Measurements from ENCODE around the gene HMGB1.

HMGB1 gene

GRCh38 chr13:30480292-30480950, 14.7 kb upstream of the HMGB1 start:
- TF ChIP-seq GATA2 (IDR thresholded peaks at IDR 0.05; ENCODE audit: low read depth, low read length), result no peak
- TF ChIP-seq GATA3 (IDR thresholded peaks at IDR 0.05; ENCODE audit: low read depth, low read length), result no peak

- TF ChIP-seq GATA2 (IDR thresholded peaks at IDR 0.05; ENCODE audit: low read depth, low read length) (no peak), GATA3 (IDR thresholded peaks at IDR 0.05; ENCODE audit: low read depth, low read length) (no peak)
These were observed 14.1 kb upstream of the HMGB1 start for GRCh38 chr13:30479883-30480219.

GRCh38 chr13:30479154-30479882, 13.6 kb upstream of the HMGB1 start:
- no peak for TF ChIP-seq GATA3 (IDR thresholded peaks at IDR 0.05; ENCODE audit: low read depth, low read length)
- TF ChIP-seq GATA2 (IDR thresholded peaks at IDR 0.05; ENCODE audit: low read depth, low read length), result no peak

- no peak for TF ChIP-seq GATA2 (IDR thresholded peaks at IDR 0.05; ENCODE audit: low read depth, low read length)
- TF ChIP-seq GATA3 (IDR thresholded peaks at IDR 0.05; ENCODE audit: low read depth, low read length), result no peak
These were observed 11.8 kb upstream of the HMGB1 start for GRCh38 chr13:30477346-30478195.

- TF ChIP-seq GATA2 (IDR thresholded peaks at IDR 0.05; ENCODE audit: low read depth, low read length) (no peak), GATA3 (IDR thresholded peaks at IDR 0.05; ENCODE audit: low read depth, low read length) (no peak)
These were observed 7.9 kb upstream of the HMGB1 start for GRCh38 chr13:30473675-30474074.

GRCh38 chr13:30466841-30467252, 1.1 kb upstream of the HMGB1 start:
- no peak for TF ChIP-seq GATA2 (IDR thresholded peaks at IDR 0.05; ENCODE audit: low read depth, low read length)
- no peak for TF ChIP-seq GATA3 (IDR thresholded peaks at IDR 0.05; ENCODE audit: low read depth, low read length)

GRCh38 chr13:30466358-30466714, 600 bp upstream of the HMGB1 start:
- TF ChIP-seq GATA2 (IDR thresholded peaks at IDR 0.05; ENCODE audit: low read depth, low read length) (no peak), GATA3 (IDR thresholded peaks at IDR 0.05; ENCODE audit: low read depth, low read length) (no peak)

- no peak for TF ChIP-seq GATA3 (IDR thresholded peaks at IDR 0.05; ENCODE audit: low read depth, low read length)
- no peak for TF ChIP-seq GATA2 (IDR thresholded peaks at IDR 0.05; ENCODE audit: low read depth, low read length)
These were observed 468 bp downstream of the HMGB1 start for GRCh38 chr13:30465343-30465592.

GRCh38 chr13:30464496-30465342, 1.0 kb downstream of the HMGB1 start:
- TF ChIP-seq GATA2 (IDR thresholded peaks at IDR 0.05; ENCODE audit: low read depth, low read length), result no peak
- no peak for TF ChIP-seq GATA3 (IDR thresholded peaks at IDR 0.05; ENCODE audit: low read depth, low read length)

- no peak for TF ChIP-seq GATA2 (IDR thresholded peaks at IDR 0.05; ENCODE audit: low read depth, low read length)
- TF ChIP-seq GATA3 (IDR thresholded peaks at IDR 0.05; ENCODE audit: low read depth, low read length), result no peak
These were observed 1.8 kb downstream of the HMGB1 start for GRCh38 chr13:30463787-30464495.

- no peak for TF ChIP-seq GATA3 (IDR thresholded peaks at IDR 0.05; ENCODE audit: low read depth, low read length)
- TF ChIP-seq GATA2 (IDR thresholded peaks at IDR 0.05; ENCODE audit: low read depth, low read length), result no peak
These were observed 8.3 kb downstream of the HMGB1 start for GRCh38 chr13:30457306-30457891.

GRCh38 chr13:30456290-30456689, 9.4 kb downstream of the HMGB1 start:
- TF ChIP-seq GATA3 (IDR thresholded peaks at IDR 0.05; ENCODE audit: low read depth, low read length) (no peak), GATA2 (IDR thresholded peaks at IDR 0.05; ENCODE audit: low read depth, low read length) (no peak)

- TF ChIP-seq GATA3 (IDR thresholded peaks at IDR 0.05; ENCODE audit: low read depth, low read length) (no peak), GATA2 (IDR thresholded peaks at IDR 0.05; ENCODE audit: low read depth, low read length) (no peak)
These were observed 10.7 kb downstream of the HMGB1 start for GRCh38 chr13:30454991-30455390.

All from SH-SY5Y (cell line).